ENCODE data around the gene FKBP1A.

- no peak for TF ChIP-seq POLR2AphosphoS5 (IDR thresholded peaks at IDR 0.05)
- TF ChIP-seq POLR2A (IDR thresholded peaks at IDR 0.05) = no peak
- TF ChIP-seq CTCF (IDR thresholded peaks at IDR 0.05) = no peak
These were observed 27.2 kb upstream of the FKBP1A start for GRCh38 chr20:1420066-1420465.

Data from prostate gland (tissue), 2 donors.